ENCODE results near the gene ATP6V1B1. TPM values are rescaled to one million over a fixed set of nuclear protein-coding genes. Genes with fewer than 3 reads are reported as not detected.
"Not testable (repeated sequence)": the region's sequence is repeated elsewhere in the genome, so short reads cannot be mapped to it uniquely, and the experiment has no call there.

The ATP6V1B1 gene
- total RNA-seq, 2 donors from 2014 or later = not detected

GRCh38 chr2:71001981-71002570 is 66.4 kb downstream of the ATP6V1B1 start:
- peaks cover 15% of the 10 kb centered on the region for H3K4me1 Mint-ChIP-seq (ENCODE audit: low read depth)
- H3K4me3 Mint-ChIP-seq = no peak overlapping the region
- no peaks in the 10 kb centered on the region for H3K9me3 Mint-ChIP-seq
- H3K27me3 Mint-ChIP-seq (ENCODE audit: low read depth) = no peaks in the 10 kb centered on the region
- ATAC-seq (replicated peaks in 1 of 2) (no peak), DNase-seq (no peak)
- H3K27ac Mint-ChIP-seq = no peak overlapping the region
- H3K36me3 Mint-ChIP-seq (ENCODE audit: insufficient read depth in 2 of 2) = no peaks in the 10 kb centered on the region

GRCh38 chr2:71003396-71003795 is 67.7 kb downstream of the ATP6V1B1 start:
- DNase-seq (no peak), ATAC-seq (replicated peaks in 1 of 2) (no peak)
- no peak overlapping the region for H3K4me3 Mint-ChIP-seq
- H3K9me3 Mint-ChIP-seq = no peaks in the 10 kb centered on the region
- no peak overlapping the region for H3K27ac Mint-ChIP-seq
- H3K4me1 Mint-ChIP-seq (ENCODE audit: low read depth) = peaks cover 15% of the 10 kb centered on the region
- H3K27me3 Mint-ChIP-seq (ENCODE audit: low read depth) = no peaks in the 10 kb centered on the region
- no peaks in the 10 kb centered on the region for H3K36me3 Mint-ChIP-seq (ENCODE audit: insufficient read depth in 2 of 2)

GRCh38 chr2:71003966-71004755 is 68.5 kb downstream of the ATP6V1B1 start:
- H3K36me3 Mint-ChIP-seq (ENCODE audit: insufficient read depth in 2 of 2) = no peaks in the 10 kb centered on the region
- ATAC-seq (replicated peaks in 1 of 2) = no peak
- no peak overlapping the region for H3K27ac Mint-ChIP-seq

GRCh38 chr2:71004857-71005256 is 69.2 kb downstream of the ATP6V1B1 start:
- ATAC-seq (replicated peaks in 1 of 2) (no peak), DNase-seq (no peak)
- Mint-ChIP-seq H3K9me3 (no peaks in the 10 kb centered on the region), H3K27ac (no peak overlapping the region), H3K27me3 (ENCODE audit: low read depth) (peaks cover 2% of the 10 kb centered on the region), H3K36me3 (ENCODE audit: insufficient read depth in 2 of 2) (no peaks in the 10 kb centered on the region), H3K4me3 (no peak overlapping the region), H3K4me1 (ENCODE audit: low read depth) (peaks cover 7% of the 10 kb centered on the region)

More at GRCh38 chr2:71003966-71004755, 68.5 kb downstream of the ATP6V1B1 start:
- DNase-seq = no peak
- Mint-ChIP-seq H3K9me3 (no peaks in the 10 kb centered on the region), H3K4me3 (no peak overlapping the region), H3K27me3 (ENCODE audit: low read depth) (no peaks in the 10 kb centered on the region), H3K4me1 (ENCODE audit: low read depth) (peaks cover 13% of the 10 kb centered on the region)

GRCh38 chr2:71005271-71006202 is 69.8 kb downstream of the ATP6V1B1 start:
- Mint-ChIP-seq H3K27me3 (ENCODE audit: low read depth) (peaks cover 8% of the 10 kb centered on the region), H3K27ac (no peak overlapping the region), H3K9me3 (no peaks in the 10 kb centered on the region), H3K4me1 (ENCODE audit: low read depth) (peaks cover 7% of the 10 kb centered on the region), H3K36me3 (ENCODE audit: insufficient read depth in 2 of 2) (no peaks in the 10 kb centered on the region), H3K4me3 (no peak overlapping the region)
- ATAC-seq (replicated peaks in 1 of 2) (no peak), DNase-seq (no peak)

- DNase-seq (no peak), ATAC-seq (replicated peaks in 1 of 2) (peak; percentile 57 to 68)
- H3K27me3 Mint-ChIP-seq (ENCODE audit: low read depth) = peaks cover 10% of the 10 kb centered on the region
- H3K27ac Mint-ChIP-seq = no peak overlapping the region
- no peaks in the 10 kb centered on the region for H3K4me1 Mint-ChIP-seq (ENCODE audit: low read depth)
- H3K36me3 Mint-ChIP-seq (ENCODE audit: insufficient read depth in 2 of 2) = no peaks in the 10 kb centered on the region
- H3K4me3 Mint-ChIP-seq = no peak overlapping the region
- H3K9me3 Mint-ChIP-seq = no peaks in the 10 kb centered on the region
Measured at GRCh38 chr2:71006323-71006722, 70.6 kb downstream of the ATP6V1B1 start.

- ATAC-seq (replicated peaks in 1 of 2) = no peak
- Mint-ChIP-seq H3K9me3 (no peaks in the 10 kb centered on the region), H3K36me3 (ENCODE audit: insufficient read depth in 2 of 2) (no peaks in the 10 kb centered on the region), H3K27me3 (ENCODE audit: low read depth) (peaks cover 18% of the 10 kb centered on the region), H3K4me1 (ENCODE audit: low read depth) (no peaks in the 10 kb centered on the region), H3K27ac (no peak overlapping the region), H3K4me3 (no peak overlapping the region)
- DNase-seq = no peak
Measured at GRCh38 chr2:71006955-71007799, 71.5 kb downstream of the ATP6V1B1 start.

GRCh38 chr2:71008342-71008741 is 72.6 kb downstream of the ATP6V1B1 start:
- Mint-ChIP-seq H3K9me3 (no peaks in the 10 kb centered on the region), H3K36me3 (ENCODE audit: insufficient read depth in 2 of 2) (no peaks in the 10 kb centered on the region), H3K27ac (no peak overlapping the region), H3K4me1 (ENCODE audit: low read depth) (no peaks in the 10 kb centered on the region), H3K4me3 (no peak overlapping the region), H3K27me3 (ENCODE audit: low read depth) (peaks cover 18% of the 10 kb centered on the region)
- ATAC-seq (replicated peaks in 1 of 2) = no peak
- no peak for DNase-seq

- not testable (repeated sequence) for ATAC-seq (replicated peaks in 1 of 2); DNase-seq; H3K27ac Mint-ChIP-seq; H3K36me3 Mint-ChIP-seq (ENCODE audit: insufficient read depth in 2 of 2); H3K9me3 Mint-ChIP-seq; H3K4me1 Mint-ChIP-seq (ENCODE audit: low read depth); H3K4me3 Mint-ChIP-seq
- H3K27me3 Mint-ChIP-seq (ENCODE audit: low read depth) = peaks cover 18% of the 10 kb centered on the region
Measured at GRCh38 chr2:71011786-71012185, 76.1 kb downstream of the ATP6V1B1 start.

Other genes with a start within 250 kb of the ATP6V1B1 start
- gene ADD2, start 167.7 kb upstream of the ATP6V1B1 start, total RNA-seq = 10 to 100 TPM; 24.3 to 31.6 TPM
- gene FIGLA, start 145.3 kb upstream of the ATP6V1B1 start, total RNA-seq = under 1 TPM in 1 of 2 donors, not detected in 1; 0.35 TPM
- not detected for gene CLEC4F, start 115.3 kb upstream of the ATP6V1B1 start, total RNA-seq
- gene CD207, start 100.1 kb upstream of the ATP6V1B1 start, total RNA-seq = not detected
- not detected for gene VAX2, start 35.3 kb upstream of the ATP6V1B1 start, total RNA-seq
- under 1 TPM in 1 of 2 donors, not detected in 1; 0.58 TPM for gene ANKRD53, start 42.7 kb downstream of the ATP6V1B1 start, total RNA-seq
- 10 to 100 TPM; 45.9 to 66.6 TPM for gene TEX261, start 59.0 kb downstream of the ATP6V1B1 start, total RNA-seq
- 10 to 100 TPM; 51.3 to 53.8 TPM for gene NAGK, start 132.7 kb downstream of the ATP6V1B1 start, total RNA-seq
- gene MCEE, start 194.3 kb downstream of the ATP6V1B1 start, total RNA-seq = 10 to 100 TPM; 20.8 to 31.8 TPM
- 10 to 100 TPM; 35.0 to 35.8 TPM for gene MPHOSPH10, start 194.7 kb downstream of the ATP6V1B1 start, total RNA-seq